HepG2 (cell line): ENCODE measurements around the gene HDGFL2. TPM values are rescaled to one million over a fixed set of nuclear protein-coding genes. Genes with fewer than 3 reads are reported as not detected.
A peak's percentile ranks its signal among the peaks of the same experiment; 100 is the strongest.

Experiments used
- ATAC-seq: fragments of 200-7000 bp; cut with Tn5 transposase; 3 replicates; pipeline ENCODE4 v1.9.1; 2020; ENCODE audit warnings: mild to moderate bottlenecking, moderate library complexity
- Bru-seq: library from RNA; stranded (reverse); fragments of 400-500 nt; gene quantifications from one replicate; lab custom pipeline; 2021; lab: Mats Ljungman, UMichigan
- BruChase-seq, 2 experiments: library from RNA; stranded (reverse); fragments of 400-500 nt; gene quantifications; one replicate each; lab custom pipeline; 2021; lab: Mats Ljungman, UMichigan
- BruUV-seq: library from RNA; stranded (reverse); fragments of 400-500 nt; replicated peaks from 2 replicates; lab custom pipeline; 2021; lab: Mats Ljungman, UMichigan
- CTCF ChIA-PET: fragments of 300-600 bp; formaldehyde crosslinking; extraction: SDS; loops from one replicate; lab custom pipeline; 2021; ENCODE audit warnings: low total read pairs, inconsistent platforms, low intra/inter-chr PET ratio; lab: Yijun Ruan, JAX
- POLR2A ChIA-PET: fragments of 350-600 bp; sonication (Branson Sonifier 250); formaldehyde crosslinking; loops from one replicate; lab custom pipeline; 2020; ENCODE audit warnings: antibody characterized with exemption, inconsistent platforms; lab: Yijun Ruan, JAX
- DNase-seq: peaks from one replicate; pipeline ENCODE4 v3.0.0-alpha.2; 2015; ENCODE audit warnings: low spot score
- FAIRE-seq: peaks from 3 replicates; lab custom pipeline; 2011; peaks lifted over from hg19 to GRCh38; lab: Jason Lieb, UNC
- H2AFZ ChIP-seq: one replicate; pipeline ENCODE4 v1.6.1; 2011; ENCODE audit warnings: low read length, inconsistent platforms
- H3K27ac ChIP-seq: fragments of 300-600 bp; 3 replicates; pipeline ENCODE4 v1.8.0; 2011; ENCODE audit warnings: mixed run types, mild to moderate bottlenecking, mixed read lengths, low read length, inconsistent platforms; ENCODE audit not compliant: insufficient read depth; ENCODE audit errors: extremely low read length
- H3K27me3 ChIP-seq, 2 experiments: fragments of 200-600 bp in 1 of 2; 2 replicates in 1 of 2; 3 replicates in 1 of 2; pipeline versions ENCODE4 v1.6.0 to v1.8.0; 2011; ENCODE audit warnings: low read length in 2 of 2, mild to moderate bottlenecking in 2 of 2, moderate library complexity in 2 of 2, inconsistent platforms in 1 of 2; ENCODE audit not compliant: insufficient read depth in 2 of 2, control insufficient read depth in 1 of 2
- H3K36me3 ChIP-seq, 2 experiments: fragments of 200-600 bp in 1 of 2; replicated peaks in 1 of 2; 2 replicates in 1 of 2; 3 replicates in 1 of 2; pipeline versions ENCODE4 v1.5.1 to v1.8.0; 2011; ENCODE audit warnings: low read length in 2 of 2, inconsistent platforms in 1 of 2; ENCODE audit not compliant: insufficient read depth in 2 of 2, control insufficient read depth in 1 of 2
- H3K4me1 ChIP-seq: 2 replicates; pipeline ENCODE4 v1.5.1; 2012; ENCODE audit warnings: low read length, inconsistent platforms; ENCODE audit not compliant: insufficient read depth
- H3K4me2 ChIP-seq: 2 replicates; pipeline ENCODE4 v1.6.0; 2011; ENCODE audit warnings: low read depth, low read length, inconsistent platforms
- H3K4me3 ChIP-seq, 3 experiments: fragments of 200-600 bp in 1 of 3; sonication (generic), shearing (Covaris generic) in 1 of 3; replicated peaks in 1 of 3; 2 replicates each; pipeline ENCODE4 v1.5.1; 2011 to 2016; ENCODE audit warnings: low read length in 3 of 3, inconsistent platforms in 2 of 3, low read depth in 2 of 3, mild to moderate bottlenecking in 2 of 3, control low read depth in 1 of 3, mixed read lengths in 1 of 3; ENCODE audit not compliant: insufficient read depth in 1 of 3
- H3K79me2 ChIP-seq: one replicate; pipeline ENCODE4 v1.6.1; 2011; ENCODE audit warnings: low read length, inconsistent platforms; ENCODE audit not compliant: insufficient read depth
- H3K9ac ChIP-seq: 2 replicates; pipeline ENCODE4 v1.6.0; 2011; ENCODE audit warnings: mild to moderate bottlenecking, low read depth, low read length, inconsistent platforms; ENCODE audit not compliant: insufficient read depth
- H3K9me3 ChIP-seq: 2 replicates; pipeline ENCODE4 v1.5.1; 2012; ENCODE audit warnings: mild to moderate bottlenecking, low read length
- H4K20me1 ChIP-seq: 2 replicates; pipeline ENCODE4 v1.6.0; 2011; ENCODE audit warnings: inconsistent platforms, mild to moderate bottlenecking, low read length, moderate library complexity; ENCODE audit not compliant: insufficient read depth
- ATF7-NPFF ChIP-seq: sonication (generic); formaldehyde crosslinking; IDR thresholded peaks from 2 replicates; pipeline ENCODE4 v1.8.1; 2023; ENCODE audit warnings: mild to moderate bottlenecking, low read depth, missing genetic modification reagents, moderate library complexity
- HIVEP1 ChIP-seq: sonication (generic); formaldehyde crosslinking; IDR thresholded peaks from 2 replicates; pipeline ENCODE4 v1.4.0; 2020; ENCODE audit warnings: mild to moderate bottlenecking, missing genetic modification reagents
- HNRNPUL1 ChIP-seq: fragments of 200-400 bp; formaldehyde crosslinking; IDR thresholded peaks from 2 replicates; pipeline ENCODE4 v1.6.1; 2017; ENCODE audit warnings: low read depth, mild to moderate bottlenecking, low read length, moderate library complexity
- IKZF4 ChIP-seq: sonication (generic); formaldehyde crosslinking; IDR thresholded peaks from 2 replicates; pipeline ENCODE4 v1.5.1; 2020; ENCODE audit warnings: borderline replicate concordance, mild to moderate bottlenecking, low read depth, missing genetic modification reagents; ENCODE audit errors: not compliant biosample characterization
- MAZ ChIP-seq, 2 experiments: sonication (generic) in 1 of 2; formaldehyde crosslinking in 1 of 2; IDR thresholded peaks; 2 replicates each; pipeline versions ENCODE4 v1.5.0 to v1.6.1; 2012 to 2020; ENCODE audit warnings: low read depth in 2 of 2, mild to moderate bottlenecking in 2 of 2, borderline replicate concordance in 1 of 2, improper control_type of control experiment in 1 of 2, low read length in 1 of 2, missing genetic modification reagents in 1 of 2, moderate library complexity in 1 of 2
- NFYB ChIP-seq: sonication (generic); formaldehyde crosslinking; IDR thresholded peaks from 2 replicates; pipeline ENCODE4 v1.4.0; 2020; ENCODE audit warnings: missing genetic modification reagents
- RBFOX2 ChIP-seq: fragments of 200-400 bp; formaldehyde crosslinking; IDR thresholded peaks from 2 replicates; pipeline ENCODE4 v1.6.1; 2017; ENCODE audit warnings: low read depth, mild to moderate bottlenecking, low read length
- RFXAP ChIP-seq: sonication (generic); formaldehyde crosslinking; IDR thresholded peaks from 2 replicates; pipeline ENCODE4 v1.4.0; 2020; ENCODE audit warnings: missing genetic modification reagents, borderline replicate concordance
- RORA ChIP-seq: sonication (generic); formaldehyde crosslinking; IDR thresholded peaks from 2 replicates; pipeline ENCODE4 v1.5.0; 2020; ENCODE audit warnings: mild to moderate bottlenecking, missing genetic modification reagents, moderate library complexity
- ZSCAN12 ChIP-seq: sonication (generic); formaldehyde crosslinking; IDR thresholded peaks from 2 replicates; pipeline ENCODE4 v1.9.0; 2021; ENCODE audit warnings: mild to moderate bottlenecking, missing genetic modification reagents
- WGBS: methylation state at CpG from one replicate; pipeline ENCODE4 v1.1.6; 2017; ENCODE audit warnings: low lambda C conversion rate; 5-methylcytosine and 5-hydroxymethylcytosine counted together
- in situ Hi-C: cut with HindIII; loops from 2 replicates; pipeline ENCODE4 v1.10.0; 2017; ENCODE audit warnings: low pct_unique_long_range_greater_than_20kb; ENCODE audit not compliant: extremely low pct_ligation_motif_present
- intact Hi-C: fragments of 100-400 bp; cut with micrococcal nuclease; formaldehyde crosslinking; loops from one replicate; pipeline ENCODE4 v1.10.0; 2022; ENCODE audit not compliant: unreplicated experiment
- long read RNA-seq, 2 experiments: library from RNA in 1 of 2; library from polyadenylated mRNA in 1 of 2; stranded (forward) in 1 of 2; unstranded in 1 of 2; transcript quantifications; one replicate each; pipeline ENCODE4 v2.0.0, GENCODE V29; 2019 to 2022
- polyA minus RNA-seq, 3 experiments: library from RNA; depleted of rRNA, polyadenylated mRNA; stranded (reverse); fragments of >200 nt; gene quantifications; 2 replicates each; pipeline ENCODE4 v1.2.3, GENCODE V29; 2011; ENCODE audit warnings: low replicate concordance in 1 of 3
- polyA plus RNA-seq, 8 experiments: library from polyadenylated mRNA; depleted of rRNA in 3 of 8; stranded (reverse) in 7 of 8; unstranded in 1 of 8; fragments of >200 nt; fragmentation: Illumina TruSeq in 4 of 8; extraction: Trizol in 4 of 8; gene quantifications; 2 replicates each; pipeline versions ENCODE4 v1.2.1 to v1.2.3, GENCODE V29; 2011 to 2016; ENCODE audit warnings: low read depth in 4 of 8, missing spikeins in 1 of 8, mixed read lengths in 1 of 8; ENCODE audit not compliant: insufficient read depth in 1 of 8
- total RNA-seq, 5 experiments: library from RNA; depleted of rRNA; stranded (reverse); fragments of >200 nt; fragmentation: Illumina TruSeq; extraction: Trizol; gene quantifications; 2 replicates each; pipeline ENCODE4 v1.2.3, GENCODE V29; 2016; ENCODE audit warnings: low read depth in 1 of 5
- TF ChIP-seq, protein P1 (sequence below): sonication (generic); formaldehyde crosslinking; IDR thresholded peaks from 2 replicates; pipeline ENCODE4 v1.8.0; 2022; ENCODE audit warnings: mild to moderate bottlenecking, missing genetic modification reagents; ENCODE audit not compliant: insufficient replicate concordance
- TF ChIP-seq, protein P2 (sequence below): sonication (generic); formaldehyde crosslinking; IDR thresholded peaks from 2 replicates; pipeline ENCODE4 v1.4.0; 2020; ENCODE audit warnings: missing genetic modification reagents
- TF ChIP-seq, protein P3 (sequence below): sonication (generic); formaldehyde crosslinking; conservative IDR thresholded peaks from 2 replicates; pipeline ENCODE4 v1.4.0; 2020; ENCODE audit warnings: missing genetic modification reagents

HDGFL2 gene
- total RNA-seq (2016; rRNA removed; fragmentation: Illumina TruSeq; extraction: Trizol) (47.9 and 51.1 TPM in 2 replicates), polyA plus RNA-seq (2011; rRNA removed) (20.0 and 26.0 TPM in 2 replicates), polyA minus RNA-seq (2011; rRNA and poly(A)+ RNA removed; ENCODE audit: low replicate concordance) (12.6 and 23.4 TPM in 2 replicates), Bru-seq, nascent RNA (percentile 52 among the genes with signal in this experiment), BruChase-seq, experiment 1, labeled RNA remaining after a 6-hour chase (percentile 70 among the genes with signal in this experiment), BruChase-seq, experiment 2, labeled RNA remaining after a 2-hour chase (percentile 60 among the genes with signal in this experiment)
- total RNA-seq (2016; cell fraction: cytosol; rRNA removed; fragmentation: Illumina TruSeq; extraction: Trizol; ENCODE audit: low read depth) = 7.5 and 8.8 TPM in 2 replicates
- 38.9 and 55.4 TPM in 2 replicates for total RNA-seq (2016; cell fraction: insoluble cytoplasmic fraction; rRNA removed; fragmentation: Illumina TruSeq; extraction: Trizol)
- 11.6 and 13.8 TPM in 2 replicates for total RNA-seq (2016; cell fraction: membrane; rRNA removed; fragmentation: Illumina TruSeq; extraction: Trizol)
- 29.4 and 31.2 TPM in 2 replicates for total RNA-seq (2016; cell fraction: nucleus; rRNA removed; fragmentation: Illumina TruSeq; extraction: Trizol)
- polyA plus RNA-seq (2011; cell fraction: cytosol; rRNA removed) = 11.0 and 22.9 TPM in 2 replicates
- 50.4 and 56.5 TPM in 2 replicates for polyA plus RNA-seq (2011; cell fraction: nucleus; rRNA removed)
- polyA plus RNA-seq (2012) = 20.9 and 29.2 TPM in 2 replicates
- 5.7 and 6.4 TPM in 2 replicates for polyA plus RNA-seq (2016; cell fraction: cytosol; fragmentation: Illumina TruSeq; extraction: Trizol; ENCODE audit: low read depth)
- 59.0 and 65.1 TPM in 2 replicates for polyA plus RNA-seq (2016; cell fraction: insoluble cytoplasmic fraction; fragmentation: Illumina TruSeq; extraction: Trizol; ENCODE audit: low read depth)
- polyA plus RNA-seq (2016; cell fraction: membrane; fragmentation: Illumina TruSeq; extraction: Trizol; ENCODE audit: low read depth) = 8.6 and 10.8 TPM in 2 replicates
- polyA plus RNA-seq (2016; cell fraction: nucleus; fragmentation: Illumina TruSeq; extraction: Trizol; ENCODE audit: insufficient read depth, low read depth) = 76.7 and 79.6 TPM in 2 replicates
- polyA minus RNA-seq (2011; cell fraction: cytosol; rRNA and poly(A)+ RNA removed) = 10.2 and 16.9 TPM in 2 replicates
- 12.0 and 12.8 TPM in 2 replicates for polyA minus RNA-seq (2011; cell fraction: nucleus; rRNA and poly(A)+ RNA removed)
- long read RNA-seq, experiment 1, partial matches to known transcripts = 10 of 17 reads
- long read RNA-seq, experiment 1, other reads (novel, unspliced or antisense) = 6 of 17 reads
- long read RNA-seq, experiment 2, partial matches to known transcripts = 32 of 40 reads
- long read RNA-seq, experiment 2, other reads (novel, unspliced or antisense) = 6 of 40 reads

DNA sequence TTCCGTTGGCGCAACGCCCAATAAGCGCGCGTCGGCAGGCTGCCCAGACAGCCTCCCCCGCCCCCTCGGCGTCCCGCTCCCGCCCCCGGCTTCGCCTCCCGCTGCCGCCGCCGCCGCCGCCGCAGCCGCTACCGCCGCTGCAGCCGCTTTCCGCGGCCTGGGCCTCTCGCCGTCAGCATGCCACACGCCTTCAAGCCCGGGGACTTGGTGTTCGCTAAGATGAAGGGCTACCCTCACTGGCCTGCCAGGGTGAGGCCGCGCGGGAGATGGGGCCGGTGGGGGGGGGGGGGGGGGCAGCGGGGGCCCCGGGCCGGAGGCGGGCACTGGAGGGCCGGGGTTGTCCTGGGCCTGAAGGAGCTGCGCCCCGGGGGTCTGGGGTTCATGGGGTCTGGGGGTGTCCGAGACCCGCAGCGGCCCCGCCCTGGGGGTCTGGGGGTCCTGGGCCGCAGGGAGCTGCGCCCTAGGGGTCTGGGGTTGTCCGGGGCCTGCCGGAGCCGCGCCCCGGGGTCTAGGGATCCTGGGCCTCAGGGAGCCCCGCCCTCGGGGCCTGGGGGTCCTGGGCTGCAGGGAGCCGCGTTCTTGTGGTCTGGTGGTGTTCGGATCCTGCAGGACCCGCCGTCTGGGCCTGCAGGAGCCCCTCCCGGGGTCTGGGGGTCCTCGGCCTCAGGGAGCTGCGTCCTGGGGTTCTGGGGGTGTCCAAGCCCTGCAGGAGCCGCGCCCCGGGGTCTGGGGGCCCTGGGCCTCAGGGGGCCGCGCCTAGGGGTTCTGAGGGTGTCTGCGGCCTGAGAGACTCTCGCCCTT lies at the start of gene HDGFL2:
TSS of gene HDGFL2 (plus strand) at position 124 of the 801 bp plus-strand sequence. CDS start at position 178, 54 bp downstream.
- intact Hi-C loops = loop anchor here (5.0 kb wide), 1 partner anchor 65 kb away; the partner anchor contains the start of gene PLIN5
- POLR2A ChIA-PET = interaction anchor here (0.9 to 2.6 kb wide), 18 partner anchors 10 to 414 kb away, joined by 3 to 37 read pairs (median 8); partner anchors contain the start of genes CHAF1A, LRG1, PLIN4 and PLIN5
- no peak for ATAC-seq
- 0 out of 2 replicates have a peak, but pooled peaks have one; percentile 32 for TF ChIP-seq ATF7-NPFF
- TF ChIP-seq ZSCAN12 (CRISPR knock-in tag) = no peak
- TF ChIP-seq, protein P1, sequence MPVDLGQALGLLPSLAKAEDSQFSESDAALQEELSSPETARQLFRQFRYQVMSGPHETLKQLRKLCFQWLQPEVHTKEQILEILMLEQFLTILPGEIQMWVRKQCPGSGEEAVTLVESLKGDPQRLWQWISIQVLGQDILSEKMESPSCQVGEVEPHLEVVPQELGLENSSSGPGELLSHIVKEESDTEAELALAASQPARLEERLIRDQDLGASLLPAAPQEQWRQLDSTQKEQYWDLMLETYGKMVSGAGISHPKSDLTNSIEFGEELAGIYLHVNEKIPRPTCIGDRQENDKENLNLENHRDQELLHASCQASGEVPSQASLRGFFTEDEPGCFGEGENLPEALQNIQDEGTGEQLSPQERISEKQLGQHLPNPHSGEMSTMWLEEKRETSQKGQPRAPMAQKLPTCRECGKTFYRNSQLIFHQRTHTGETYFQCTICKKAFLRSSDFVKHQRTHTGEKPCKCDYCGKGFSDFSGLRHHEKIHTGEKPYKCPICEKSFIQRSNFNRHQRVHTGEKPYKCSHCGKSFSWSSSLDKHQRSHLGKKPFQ = peak; percentile 32
- TF ChIP-seq RFXAP = 0 out of 2 replicates have a peak, but pooled peaks have one; percentile 64
- TF ChIP-seq RORA (CRISPR knock-in tag) = no peak
- TF ChIP-seq RBFOX2 = 0 out of 2 replicates have a peak, but pooled peaks have one; percentile 45
- TF ChIP-seq IKZF4 = peak; percentile 16
- no peak for TF ChIP-seq HIVEP1 (CRISPR knock-in tag)
- no peak for TF ChIP-seq HNRNPUL1
- TF ChIP-seq NFYB (CRISPR knock-in tag) = no peak
- TF ChIP-seq MAZ (IDR thresholded peaks at IDR 0.05; ENCODE audit: borderline replicate concordance, low read depth, low read length) = no peak
- 0 out of 2 replicates have a peak, but pooled peaks have one; percentile 20 for TF ChIP-seq MAZ (CRISPR knock-in tag; IDR thresholded peaks at IDR 0.05; ENCODE audit: low read depth)
- TF ChIP-seq, protein P2, sequence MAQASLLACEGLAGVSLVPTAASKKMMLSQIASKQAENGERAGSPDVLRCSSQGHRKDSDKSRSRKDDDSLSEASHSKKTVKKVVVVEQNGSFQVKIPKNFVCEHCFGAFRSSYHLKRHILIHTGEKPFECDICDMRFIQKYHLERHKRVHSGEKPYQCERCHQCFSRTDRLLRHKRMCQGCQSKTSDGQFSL (CRISPR knock-in tag) = peak; percentile 87
- TF ChIP-seq, protein P3, sequence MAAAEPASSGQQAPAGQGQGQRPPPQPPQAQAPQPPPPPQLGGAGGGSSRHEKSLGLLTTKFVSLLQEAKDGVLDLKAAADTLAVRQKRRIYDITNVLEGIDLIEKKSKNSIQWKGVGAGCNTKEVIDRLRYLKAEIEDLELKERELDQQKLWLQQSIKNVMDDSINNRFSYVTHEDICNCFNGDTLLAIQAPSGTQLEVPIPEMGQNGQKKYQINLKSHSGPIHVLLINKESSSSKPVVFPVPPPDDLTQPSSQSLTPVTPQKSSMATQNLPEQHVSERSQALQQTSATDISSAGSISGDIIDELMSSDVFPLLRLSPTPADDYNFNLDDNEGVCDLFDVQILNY = no peak

More for the DNA sequence above, at the start of gene HDGFL2:
- BruUV-seq = no TSS peak
- in situ Hi-C loops = no loop called here
- CTCF ChIA-PET = no interaction called here
- H3K27me3 ChIP-seq = no peaks in the 10 kb centered on the region; a peak in 1 of 5 replicates
- peak within 1 kb of the TSS; percentile 88 for H3K27ac ChIP-seq
- peak within 1 kb of the TSS; percentile 79 to 94 (median 94) for H3K4me3 ChIP-seq
- H3K79me2 ChIP-seq = peaks cover 22% of the 10 kb centered on the region
- peak within 1 kb of the TSS; percentile 94 for H3K9ac ChIP-seq
- no peaks in the 10 kb centered on the region for H3K9me3 ChIP-seq
- no peak for DNase-seq
- no peak within 1 kb of the TSS for H2AFZ ChIP-seq
- peaks cover 21% of the 10 kb centered on the region for H3K4me1 ChIP-seq
- 0 out of 2 replicates have a peak, but pooled peaks cover 4% of the 10 kb centered on the region for H4K20me1 ChIP-seq
- FAIRE-seq = no peak
- peaks cover 9 to 19% of the 10 kb centered on the region in 2 experiments; a peak in 4 of 5 replicates for H3K36me3 ChIP-seq
- WGBS = 0% methylated on average over 6 of the region's 71 CpGs
- peak within 1 kb of the TSS; percentile 77 for H3K4me2 ChIP-seq
